Effector CD8-positive, alpha-beta T cell (primary cell): ENCODE measurements around the gene EVI5.
"Not testable (repeated sequence)": the region's sequence is repeated elsewhere in the genome, so short reads cannot be mapped to it uniquely, and the experiment has no call there.

ENCODE experiments used
- DNase-seq: peaks from one replicate; lab custom pipeline; 2025; lab: John Stamatoyannopoulos, UW

Gene EVI5

DNA sequence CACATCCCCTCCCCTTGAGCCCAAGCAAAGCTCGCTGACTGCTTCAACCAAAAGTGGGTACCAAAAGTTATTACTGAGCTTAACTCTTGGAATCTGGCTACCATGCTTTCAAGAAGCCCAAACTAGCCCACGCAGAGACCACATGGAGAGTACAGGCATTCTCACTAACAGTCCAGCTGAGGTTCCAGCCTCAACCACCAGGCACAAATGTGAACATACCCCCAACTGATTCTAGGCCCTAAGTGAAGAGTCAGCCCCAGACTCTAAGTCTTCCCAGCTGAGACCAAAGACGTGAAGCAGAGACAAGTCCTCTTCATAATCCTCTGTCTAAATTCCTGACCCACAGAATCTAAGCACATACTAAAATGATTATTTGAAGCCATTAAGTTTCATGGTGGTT, 36.8 kb downstream of the EVI5 start:
- DNase-seq: no peak

DNA sequence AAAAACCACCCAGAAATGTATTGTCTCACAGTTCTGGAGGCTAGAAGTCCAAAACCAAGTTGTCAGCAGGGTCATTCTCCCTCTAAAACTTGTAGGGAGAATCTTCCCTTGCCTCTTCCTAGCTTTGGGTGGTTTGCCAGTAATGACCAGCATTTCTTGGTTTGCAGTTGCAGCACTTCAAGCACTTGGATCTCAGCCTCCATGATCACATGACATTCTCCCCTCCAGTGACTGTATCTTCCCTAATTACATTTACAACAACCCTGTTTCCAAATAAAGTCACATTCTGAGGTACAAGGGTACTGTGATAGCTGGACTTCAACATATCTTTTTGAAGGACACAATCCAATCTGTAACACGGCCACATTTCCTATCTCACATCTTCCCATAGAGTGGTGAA, 37.2 kb downstream of the EVI5 start:
- DNase-seq: no peak

DNA sequence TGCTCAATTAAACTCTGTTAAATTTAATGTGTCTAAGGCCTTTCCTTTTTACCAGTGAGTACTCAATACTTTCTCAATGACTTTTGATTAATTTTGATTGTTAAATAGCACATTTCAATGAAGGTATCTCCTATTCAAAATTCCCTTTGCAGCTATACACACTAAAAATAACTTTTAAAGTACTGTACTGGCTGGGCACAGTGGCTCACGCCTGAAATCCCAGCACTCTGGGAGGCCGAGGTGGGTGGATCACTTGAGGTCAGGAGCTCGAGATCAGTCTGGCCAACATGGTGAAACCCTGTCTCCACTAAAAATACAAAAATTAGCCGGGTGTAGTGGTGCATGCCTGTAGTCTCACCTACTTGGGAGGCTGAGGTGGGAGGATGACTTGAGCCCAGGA, 38.7 kb downstream of the EVI5 start:
- not testable (repeated sequence) for DNase-seq

DNA sequence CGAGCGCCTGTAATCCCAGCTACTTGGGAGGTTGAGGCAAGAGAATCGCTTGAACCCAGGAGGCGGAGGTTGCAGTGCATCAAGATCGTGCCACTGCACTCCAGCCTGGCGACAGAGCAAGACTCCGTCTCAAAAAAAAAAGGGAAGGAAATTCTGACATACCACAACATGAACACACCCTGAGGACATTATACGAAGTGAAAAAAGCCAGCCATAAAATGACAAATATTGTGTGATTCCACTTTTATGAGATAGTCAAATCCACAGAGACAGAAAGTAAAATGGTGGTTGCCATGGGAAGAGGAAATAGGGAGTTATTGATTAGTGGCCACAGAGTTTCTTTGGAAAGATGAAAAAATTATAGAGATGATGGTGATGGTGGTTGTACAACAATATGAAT, 41.7 kb downstream of the EVI5 start:
- DNase-seq: no peak

DNA sequence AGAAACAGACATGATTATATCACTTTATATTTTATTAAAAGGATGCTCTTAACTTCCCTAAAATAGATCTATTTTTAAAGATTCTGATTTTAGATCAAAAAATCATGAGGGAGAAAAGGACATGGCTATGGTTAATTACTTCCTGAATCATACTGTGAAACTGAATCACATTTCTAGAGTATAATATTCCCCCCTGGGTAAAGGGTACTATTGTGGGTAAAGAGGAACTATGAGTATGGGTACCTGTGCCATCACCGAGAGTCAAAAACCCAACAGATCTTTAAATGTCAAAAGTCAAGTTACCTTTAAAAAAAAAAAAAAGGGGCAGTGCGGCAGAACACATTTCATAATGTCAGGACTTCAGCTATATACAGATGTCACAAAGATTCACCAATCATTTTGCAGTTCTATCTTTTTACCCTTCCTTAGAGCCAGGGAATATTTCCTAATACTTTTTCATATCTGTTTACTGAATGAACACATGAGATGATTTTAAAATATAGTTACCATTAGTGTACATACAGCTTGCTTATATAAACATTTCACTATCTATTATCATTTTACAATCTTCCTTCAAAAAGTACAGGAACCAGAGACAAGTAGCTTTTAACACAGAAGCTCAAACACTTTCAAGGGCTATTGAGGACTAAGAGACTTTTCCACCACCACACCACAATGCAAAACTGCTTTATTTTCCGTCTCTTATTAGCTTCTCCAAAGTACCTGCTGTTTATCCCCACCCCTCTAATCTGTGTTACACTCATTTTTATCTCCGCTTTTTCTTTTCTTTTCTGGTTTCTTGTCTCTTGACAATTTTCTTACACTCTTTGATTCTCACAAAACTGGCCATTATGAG, 45.0 kb downstream of the EVI5 start:
- DNase-seq: no peak

DNA sequence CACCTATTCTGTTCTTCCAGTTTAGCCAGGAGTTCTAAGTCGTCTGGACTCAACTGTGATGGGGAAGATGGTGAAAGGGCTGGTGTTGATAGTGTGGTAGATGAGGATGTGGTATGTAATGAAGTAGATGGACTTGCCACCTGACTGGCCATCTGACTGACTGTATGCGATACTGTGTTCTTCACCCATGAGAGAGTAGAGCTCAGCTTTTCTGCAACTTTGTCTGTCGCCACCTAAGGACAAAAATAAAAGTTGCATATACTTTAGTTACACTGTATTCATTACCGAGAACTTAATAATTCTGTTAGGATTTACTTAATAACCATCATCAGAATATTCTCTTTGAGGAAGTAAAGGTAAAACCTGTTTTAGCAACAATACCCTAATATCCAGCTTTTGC, 48.5 kb downstream of the EVI5 start:
- no peak for DNase-seq

DNA sequence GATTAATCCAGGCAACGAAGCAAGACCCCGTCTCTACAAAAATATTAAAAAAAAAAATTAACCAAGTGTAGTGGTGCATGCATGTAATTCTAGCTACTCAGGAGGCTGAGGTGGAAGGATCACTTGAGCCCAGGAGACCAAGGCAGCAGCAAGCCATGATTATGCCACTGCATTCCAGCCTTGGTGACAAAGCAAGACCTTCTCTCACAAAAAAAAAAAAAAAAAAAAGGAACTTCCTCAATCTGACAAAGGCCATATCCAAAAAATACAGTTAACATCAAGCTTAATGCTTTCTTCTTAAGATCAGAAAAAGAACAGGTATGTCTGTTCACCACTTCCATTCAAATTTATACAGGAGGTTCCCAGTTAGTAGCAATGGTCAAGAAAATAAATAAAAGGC, 54.4 kb downstream of the EVI5 start:
- no peak for DNase-seq

DNA sequence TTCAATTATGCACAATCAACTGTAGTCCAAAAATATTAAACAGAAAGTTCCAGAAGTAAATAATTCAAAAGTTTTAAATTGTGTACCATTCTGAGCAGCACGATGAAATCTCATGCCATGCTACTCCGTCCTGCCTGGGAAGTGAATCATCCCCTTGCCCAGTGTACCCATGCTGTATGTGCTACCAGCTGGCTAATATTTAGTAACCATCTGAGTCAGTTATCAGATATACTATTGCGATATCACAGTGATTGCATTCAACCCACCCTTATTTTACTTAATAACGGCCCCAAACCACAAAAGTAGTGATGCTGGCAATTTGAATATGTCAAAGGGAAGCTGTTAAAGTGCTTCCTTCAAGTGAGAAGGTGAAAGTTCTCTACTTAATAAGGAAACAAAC, 56.2 kb downstream of the EVI5 start:
- DNase-seq: no peak

DNA sequence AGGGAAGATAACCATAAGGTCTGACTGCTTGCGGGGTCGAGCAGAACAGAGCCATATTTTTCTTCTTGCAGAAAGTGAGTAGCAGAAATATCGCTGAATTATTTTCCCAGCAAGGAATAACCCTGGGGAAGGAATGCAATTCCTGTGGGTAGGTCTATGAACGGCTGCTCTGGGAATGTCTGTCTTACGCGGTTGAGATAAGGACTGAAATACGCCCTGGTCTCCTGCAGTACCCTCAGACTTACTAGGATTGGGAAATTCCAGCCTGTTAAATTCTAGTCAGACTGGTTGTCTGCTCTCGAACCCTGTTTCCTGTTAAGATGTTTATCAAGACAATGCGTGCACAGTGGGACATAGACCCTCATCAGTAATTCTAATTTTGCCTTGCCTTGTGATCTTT, 61.2 kb downstream of the EVI5 start:
- DNase-seq: not testable (repeated sequence)

DNA sequence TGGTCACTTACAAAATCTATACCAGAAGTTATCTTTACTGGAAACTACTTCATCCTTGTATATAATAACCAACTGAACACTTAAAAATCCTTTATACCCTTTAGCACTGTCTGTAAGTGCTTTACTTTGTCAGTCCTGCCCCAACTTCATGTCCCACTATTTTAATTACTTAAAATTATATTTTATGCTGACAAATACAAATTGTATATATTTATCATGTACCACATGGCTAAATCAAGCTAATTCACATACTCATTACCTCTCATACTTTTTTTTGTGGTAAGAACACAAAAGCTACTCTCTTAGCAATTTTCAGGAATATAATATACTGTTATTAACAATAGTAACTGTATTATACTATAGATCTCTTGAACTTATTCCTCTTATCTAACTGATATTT, 63.0 kb downstream of the EVI5 start:
- DNase-seq: no peak

DNA sequence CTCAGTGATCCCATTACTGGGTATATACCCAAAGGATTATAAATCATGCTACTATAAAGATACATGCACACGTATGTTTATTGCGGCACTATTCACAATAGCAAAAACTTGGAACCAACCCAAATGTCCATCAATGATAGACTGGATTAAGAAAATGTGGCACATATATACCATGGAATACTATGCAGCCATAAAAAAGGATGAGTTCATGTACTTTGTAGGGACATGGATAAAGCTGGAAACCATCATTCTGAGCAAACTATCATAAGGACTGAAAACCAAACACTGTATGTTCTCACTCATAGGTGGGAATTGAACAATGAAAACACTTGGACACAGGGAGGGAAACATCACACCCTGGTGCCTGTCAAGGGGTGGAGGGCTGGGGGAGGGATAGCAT, 63.8 kb downstream of the EVI5 start:
- DNase-seq: not testable (repeated sequence)

DNA sequence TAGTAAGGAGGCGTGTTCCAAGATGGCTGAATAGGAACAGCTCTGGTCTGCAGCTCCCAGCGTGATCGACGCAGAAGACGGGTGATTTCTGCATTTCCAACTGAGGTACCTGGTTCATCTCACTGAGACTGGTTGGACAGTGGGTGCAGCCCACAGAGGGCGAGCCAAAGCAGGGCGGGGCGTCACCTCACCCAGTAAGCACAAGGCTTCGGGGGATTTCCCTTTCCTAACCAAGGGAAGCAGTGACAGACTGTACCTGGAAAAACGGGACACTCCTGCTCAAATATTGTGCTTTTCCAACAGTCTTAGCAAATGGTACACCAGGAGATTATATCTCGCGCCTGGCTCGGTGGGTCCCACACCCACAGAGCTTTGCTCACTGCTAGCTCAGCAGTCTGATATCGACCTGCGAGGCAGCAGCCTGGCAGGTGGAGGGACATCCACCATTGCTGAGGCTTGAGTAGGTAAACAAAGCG, 69.4 kb downstream of the EVI5 start:
- DNase-seq: not testable (repeated sequence)

DNA sequence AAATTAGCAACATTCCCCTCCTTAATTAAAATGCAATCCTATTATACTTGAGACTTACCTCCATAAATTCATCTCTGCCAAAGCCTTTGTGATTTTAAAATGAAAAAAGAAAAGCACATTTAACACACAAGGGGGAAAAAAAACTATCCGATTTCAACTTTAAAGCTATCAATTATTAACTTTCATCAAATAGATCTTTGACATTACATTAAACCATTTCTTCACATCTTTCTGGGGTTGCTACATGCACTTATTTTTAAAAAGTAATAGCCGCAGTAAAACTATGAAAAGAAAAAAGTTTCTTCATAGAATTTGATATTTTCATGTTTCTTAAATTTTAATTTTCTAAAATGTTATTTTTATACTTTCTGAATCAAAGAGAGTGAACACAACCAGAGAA, 71.0 kb downstream of the EVI5 start:
- no peak for DNase-seq

DNA sequence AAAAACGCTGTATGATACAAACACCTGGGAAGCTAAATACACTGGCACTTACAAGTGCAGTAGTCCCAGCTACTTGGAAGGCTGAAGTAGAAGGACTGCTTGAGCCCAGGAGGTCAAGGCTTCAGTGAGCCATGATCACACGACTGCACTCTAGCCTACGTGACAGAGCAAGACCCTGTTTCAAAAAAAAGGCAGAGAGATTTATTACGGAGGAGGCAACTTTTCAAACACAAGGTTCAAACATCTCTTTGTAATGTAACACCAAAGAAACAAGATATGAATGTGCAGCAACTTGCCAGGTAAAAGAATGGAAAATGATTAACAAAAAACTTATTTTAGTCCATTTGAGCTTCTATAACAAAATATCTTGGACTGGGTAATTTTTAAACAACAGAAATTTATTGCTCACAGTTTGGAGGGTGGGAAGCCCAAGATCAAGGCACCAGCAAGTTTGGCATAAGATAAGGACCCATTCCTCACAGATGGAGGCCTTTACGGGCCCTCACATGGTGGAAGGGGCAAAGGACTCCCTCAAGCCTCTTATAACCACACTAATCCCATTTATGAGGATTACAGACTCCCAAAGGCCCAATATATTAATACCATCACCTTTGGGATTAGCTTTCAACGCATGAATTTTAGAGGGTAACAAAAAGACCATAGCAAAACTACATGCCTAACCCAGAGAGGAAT, 73.3 kb downstream of the EVI5 start:
- no peak for DNase-seq

DNA sequence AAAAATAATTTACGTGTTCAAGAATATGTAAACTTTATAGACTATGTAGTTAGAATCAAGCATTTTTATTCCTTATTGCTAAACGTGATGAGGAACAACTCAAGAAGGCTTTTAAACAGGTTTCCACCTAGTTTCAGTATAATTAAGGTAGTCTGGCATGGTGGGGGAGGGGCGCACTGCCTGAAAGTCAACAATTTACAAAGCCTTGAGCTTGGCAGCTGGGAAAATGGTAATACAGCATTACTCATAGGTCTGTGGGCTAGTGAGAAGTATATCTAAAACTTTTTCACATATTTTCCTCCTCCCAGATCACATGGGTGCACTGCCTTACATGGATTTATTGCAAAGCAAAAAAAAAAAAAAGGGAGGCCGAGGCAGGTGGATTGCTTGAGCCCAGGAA, 75.2 kb downstream of the EVI5 start:
- DNase-seq: no peak

DNA sequence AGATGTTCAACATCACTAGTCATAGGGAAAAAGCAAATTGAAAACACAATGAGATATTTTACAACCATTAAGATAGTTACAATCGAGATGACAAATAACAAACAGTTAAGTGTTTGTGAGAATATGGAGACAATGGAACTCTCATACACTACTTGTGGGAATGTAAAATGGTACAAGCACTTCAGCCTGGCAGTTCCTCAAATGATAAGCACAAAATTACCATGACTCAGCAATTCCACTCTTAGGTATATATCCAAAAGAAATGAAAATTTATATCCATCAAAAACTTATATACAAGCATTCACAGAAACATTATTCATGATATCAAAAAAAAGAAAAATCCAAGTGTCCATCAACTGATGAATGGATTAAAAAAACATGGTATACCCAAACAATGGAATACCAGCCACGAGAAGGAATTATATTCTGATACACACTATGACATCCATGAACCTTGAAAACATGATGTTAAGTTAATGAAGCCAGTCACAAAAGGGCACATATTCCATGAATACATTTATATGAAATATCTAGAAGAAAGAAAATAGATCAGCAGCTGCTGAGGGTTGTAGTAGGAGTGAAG, 76.4 kb downstream of the EVI5 start:
- no peak for DNase-seq

DNA sequence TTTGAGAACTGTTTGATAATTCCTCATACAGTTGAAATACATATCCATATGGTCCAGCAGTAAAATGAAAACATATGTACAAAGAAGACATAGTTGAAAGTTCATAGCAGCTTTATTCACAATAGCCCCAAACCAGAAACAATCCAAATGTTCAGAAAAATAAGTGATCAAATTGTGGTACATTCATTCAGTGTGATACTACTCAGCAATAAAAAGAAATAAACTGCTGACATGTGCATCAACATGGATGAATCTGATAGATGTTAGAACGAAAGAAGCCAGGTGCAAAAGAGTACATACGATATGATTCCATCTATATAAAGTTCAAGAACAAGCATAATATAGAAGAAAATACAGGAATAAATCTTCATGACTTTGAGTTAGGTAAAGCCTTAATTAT, 77.2 kb downstream of the EVI5 start:
- DNase-seq: no peak

DNA sequence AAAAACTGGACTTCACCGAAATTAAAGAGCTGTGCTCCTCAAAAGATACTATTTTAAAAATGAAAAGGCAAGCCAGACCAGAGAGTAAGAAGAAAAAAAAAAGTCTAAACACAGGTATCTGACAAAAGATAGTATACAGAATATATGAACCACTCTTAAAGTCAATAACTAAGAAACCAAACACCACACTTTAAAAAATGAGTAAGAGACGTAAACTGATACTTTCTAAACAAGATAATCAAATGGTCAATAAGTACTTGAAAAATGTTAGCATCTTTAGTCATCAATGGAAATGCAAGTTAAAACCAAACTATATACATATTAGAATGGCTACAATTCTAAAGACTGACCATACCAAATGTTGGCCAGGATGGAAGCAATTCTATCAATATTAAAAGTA, 77.6 kb downstream of the EVI5 start:
- DNase-seq: no peak

DNA sequence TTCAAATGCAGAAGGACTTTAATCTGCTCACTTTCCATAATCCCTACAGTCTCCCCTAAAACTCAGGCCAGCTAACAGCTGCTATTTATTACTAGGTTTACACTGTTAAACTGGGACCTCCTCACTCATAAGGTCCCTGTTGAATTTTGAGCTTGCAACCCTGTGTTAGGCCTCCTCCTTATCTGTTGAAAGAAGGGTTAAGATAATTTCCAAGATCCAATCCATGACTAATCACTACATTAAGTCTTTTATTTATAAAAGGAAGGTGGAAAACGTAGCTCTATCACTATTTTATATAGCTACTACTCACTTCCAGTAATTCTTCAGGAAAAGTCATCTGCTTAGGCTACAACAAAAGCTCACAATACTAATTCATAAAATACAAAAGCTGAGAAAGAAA, 79.5 kb downstream of the EVI5 start:
- no peak for DNase-seq

DNA sequence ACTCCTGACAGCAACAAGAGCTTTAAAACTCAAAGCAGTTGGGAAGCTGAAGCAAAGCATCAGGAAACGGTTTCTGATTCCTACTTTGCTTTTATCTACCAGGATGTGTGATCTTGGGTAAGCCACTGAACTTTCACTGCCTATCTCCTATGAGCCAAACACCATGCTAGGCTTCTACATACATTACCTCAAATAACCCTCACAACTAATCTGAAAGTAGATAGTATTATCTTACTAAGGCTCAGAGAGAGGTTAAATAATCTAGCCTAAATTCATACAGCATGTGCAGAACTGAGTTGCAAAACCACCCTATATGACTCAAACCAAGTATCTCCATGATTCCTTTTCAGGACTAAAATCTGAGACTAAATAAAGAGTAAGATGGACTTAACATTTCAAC, 83.8 kb downstream of the EVI5 start:
- no peak for DNase-seq

DNA sequence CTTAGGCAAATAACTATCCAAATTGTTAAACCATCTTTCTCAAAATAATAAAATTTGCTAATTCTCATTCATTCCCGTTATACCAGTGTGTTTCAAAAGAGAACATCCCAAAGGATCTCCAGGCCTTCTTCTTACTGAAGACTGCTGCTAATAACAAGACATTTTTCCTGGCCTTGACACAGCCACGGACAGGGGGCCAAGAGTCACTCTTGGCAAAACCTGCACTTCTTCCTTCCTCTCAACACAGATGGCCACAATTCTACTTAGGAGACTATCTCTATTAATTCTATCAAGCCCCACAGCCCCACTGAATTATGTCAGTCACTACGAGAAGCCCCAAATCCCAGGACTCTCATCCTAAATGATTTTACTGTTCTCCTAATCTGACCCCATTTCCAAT, 86.0 kb downstream of the EVI5 start:
- no peak for DNase-seq

DNA sequence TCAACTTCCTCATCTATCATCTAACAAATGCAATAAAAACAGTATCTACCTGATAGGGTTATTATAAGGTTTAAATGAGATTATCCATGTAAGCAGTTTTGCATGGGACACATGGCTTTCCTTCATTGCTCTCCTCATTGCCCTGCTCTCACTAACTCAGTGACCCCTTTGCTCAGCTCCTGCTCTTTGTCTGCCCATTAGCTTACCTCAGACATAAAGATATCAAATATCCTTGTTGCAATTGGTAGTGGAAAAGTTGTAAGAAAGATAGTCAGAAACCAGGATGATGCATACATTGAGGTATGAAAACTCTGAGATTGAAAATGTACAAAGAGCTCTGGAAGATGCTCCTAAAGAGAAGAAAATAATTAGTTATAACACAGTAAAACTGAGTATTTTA, 89.8 kb downstream of the EVI5 start:
- DNase-seq: no peak

DNA sequence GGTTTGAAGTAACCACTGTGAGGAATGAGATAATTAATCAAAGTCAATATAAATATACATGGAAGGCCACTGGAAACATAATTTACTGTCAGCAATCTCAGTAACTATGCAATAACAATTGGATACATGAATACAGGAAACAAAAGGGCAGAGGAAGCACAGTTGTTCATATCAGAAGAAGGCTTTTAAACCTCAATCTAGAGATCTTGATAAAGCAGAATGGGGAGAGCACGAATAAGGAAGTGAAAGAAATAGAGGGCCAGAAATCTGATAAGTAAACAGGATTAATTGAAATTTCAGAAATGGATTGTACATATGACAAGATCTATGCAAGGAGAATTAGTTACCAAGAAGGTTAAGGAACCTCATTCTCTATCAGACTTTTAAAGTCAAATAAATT, 93.0 kb downstream of the EVI5 start:
- DNase-seq: no peak
